Measurements from ENCODE around the gene PRRX1. TPM values are rescaled to one million over a fixed set of nuclear protein-coding genes. Genes with fewer than 3 reads are reported as not detected.

PRRX1 gene
- polyA plus RNA-seq (ENCODE audit: low read depth in 6 of 6), result not detected

GRCh38 chr1:170664093-170664827, at the start of gene PRRX1:
Gene PRRX1 (plus strand): TSS chr1:170664131. CDS start chr1:170664219, 88 bp downstream.
- Mint-ChIP-seq H3K27ac (peak within 1 kb of the TSS in 2 of 6 donors; percentile 22 to 50), H3K36me3 (peaks cover 0 to 15% of the 10 kb centered on the region in 2 donors), H3K9me3 (peaks cover 0 to 6% (median 2%) of the 10 kb centered on the region in 7 donors), H3K4me1 (peaks cover 4 to 47% (median 6%) of the 10 kb centered on the region in 3 donors), H3K27me3 (peaks cover 67 to 89% (median 76%) of the 10 kb centered on the region in 3 donors), H3K4me3 (peak within 1 kb of the TSS in 6 of 8 donors; percentile 5 to 68 (median 41))
- DNase-seq (peak; percentile 1), ATAC-seq (ENCODE audit: low read depth in 2 of 2) (no peak)

- ATAC-seq (ENCODE audit: low read depth in 2 of 2), result no peak
- Mint-ChIP-seq H3K4me1 (no peaks in the 10 kb centered on the region), H3K27ac (no peak overlapping the region), H3K27me3 (peaks cover 0 to 8% (median 0%) of the 10 kb centered on the region in 3 donors), H3K9me3 (peaks cover 1 to 8% (median 5%) of the 10 kb centered on the region in 7 donors), H3K36me3 (no peaks in the 10 kb centered on the region), H3K4me3 (no peak overlapping the region)
- no peak for DNase-seq
These were observed 46.2 kb upstream of the PRRX1 start for GRCh38 chr1:170617591-170618330.

- H3K27me3 Mint-ChIP-seq, result peaks cover 0 to 4% (median 0%) of the 10 kb centered on the region in 3 donors
These were observed 45.5 kb upstream of the PRRX1 start for GRCh38 chr1:170618421-170618820.

GRCh38 chr1:170619241-170620028, 44.5 kb upstream of the PRRX1 start:
- H3K4me1 Mint-ChIP-seq, result no peaks in the 10 kb centered on the region
- no peaks in the 10 kb centered on the region for H3K9me3 Mint-ChIP-seq
- no peak overlapping the region for H3K27ac Mint-ChIP-seq
- peaks cover 0 to 4% (median 0%) of the 10 kb centered on the region in 3 donors for H3K27me3 Mint-ChIP-seq
- no peak for ATAC-seq (ENCODE audit: low read depth in 2 of 2)
- no peaks in the 10 kb centered on the region for H3K36me3 Mint-ChIP-seq
- no peak overlapping the region for H3K4me3 Mint-ChIP-seq
- no peak for DNase-seq

More at GRCh38 chr1:170618421-170618820, 45.5 kb upstream of the PRRX1 start:
- Mint-ChIP-seq H3K27ac (no peak overlapping the region), H3K9me3 (peaks cover 0 to 3% (median 0%) of the 10 kb centered on the region in 7 donors), H3K4me1 (no peaks in the 10 kb centered on the region), H3K4me3 (no peak overlapping the region), H3K36me3 (no peaks in the 10 kb centered on the region)
- DNase-seq, result no peak
- no peak for ATAC-seq (ENCODE audit: low read depth in 2 of 2)

- Mint-ChIP-seq H3K27me3 (peaks cover 0 to 8% (median 0%) of the 10 kb centered on the region in 3 donors), H3K4me3 (no peak overlapping the region), H3K36me3 (no peaks in the 10 kb centered on the region), H3K4me1 (no peaks in the 10 kb centered on the region), H3K9me3 (no peaks in the 10 kb centered on the region), H3K27ac (no peak overlapping the region)
- ATAC-seq (ENCODE audit: low read depth in 2 of 2) (no peak), DNase-seq (no peak)
These were observed 43.8 kb upstream of the PRRX1 start for GRCh38 chr1:170620164-170620563.

GRCh38 chr1:170623171-170623570, 40.8 kb upstream of the PRRX1 start:
- Mint-ChIP-seq H3K27me3 (peaks cover 0 to 8% (median 0%) of the 10 kb centered on the region in 3 donors), H3K36me3 (no peaks in the 10 kb centered on the region), H3K4me1 (no peaks in the 10 kb centered on the region), H3K4me3 (no peak overlapping the region), H3K9me3 (peaks cover 0 to 2% (median 0%) of the 10 kb centered on the region in 7 donors), H3K27ac (no peak overlapping the region)
- ATAC-seq (ENCODE audit: low read depth in 2 of 2) (no peak), DNase-seq (no peak)

- H3K27ac Mint-ChIP-seq, result no peak overlapping the region
- DNase-seq (no peak), ATAC-seq (ENCODE audit: low read depth in 2 of 2) (no peak)
- H3K4me3 Mint-ChIP-seq, result no peak overlapping the region
- no peaks in the 10 kb centered on the region for H3K4me1 Mint-ChIP-seq
- H3K27me3 Mint-ChIP-seq, result peaks cover 0 to 7% (median 0%) of the 10 kb centered on the region in 3 donors
- peaks cover 0 to 5% (median 3%) of the 10 kb centered on the region in 7 donors for H3K9me3 Mint-ChIP-seq
- no peaks in the 10 kb centered on the region for H3K36me3 Mint-ChIP-seq
These were observed 39.8 kb upstream of the PRRX1 start for GRCh38 chr1:170624146-170624545.

- no peak overlapping the region for H3K27ac Mint-ChIP-seq
- H3K4me3 Mint-ChIP-seq, result no peak overlapping the region
- peaks cover 0 to 15% (median 0%) of the 10 kb centered on the region in 3 donors for H3K27me3 Mint-ChIP-seq
These were observed 33.0 kb upstream of the PRRX1 start for GRCh38 chr1:170630977-170631376.

GRCh38 chr1:170634293-170634692, 29.6 kb upstream of the PRRX1 start:
- peaks cover 0 to 3% of the 10 kb centered on the region in 2 donors for H3K36me3 Mint-ChIP-seq
- DNase-seq (no peak), ATAC-seq (ENCODE audit: low read depth in 2 of 2) (no peak)
- H3K27me3 Mint-ChIP-seq, result peaks cover 8 to 22% (median 8%) of the 10 kb centered on the region in 3 donors
- peaks cover 2 to 9% (median 4%) of the 10 kb centered on the region in 7 donors for H3K9me3 Mint-ChIP-seq
- no peak overlapping the region for H3K27ac Mint-ChIP-seq
- no peak overlapping the region for H3K4me3 Mint-ChIP-seq
- no peaks in the 10 kb centered on the region for H3K4me1 Mint-ChIP-seq

More at GRCh38 chr1:170630977-170631376, 33.0 kb upstream of the PRRX1 start:
- no peaks in the 10 kb centered on the region for H3K36me3 Mint-ChIP-seq
- H3K9me3 Mint-ChIP-seq, result peaks cover 0 to 7% (median 4%) of the 10 kb centered on the region in 7 donors
- DNase-seq (no peak), ATAC-seq (ENCODE audit: low read depth in 2 of 2) (no peak)
- no peaks in the 10 kb centered on the region for H3K4me1 Mint-ChIP-seq

- ATAC-seq (ENCODE audit: low read depth in 2 of 2) (no peak), DNase-seq (no peak)
- Mint-ChIP-seq H3K27me3 (peaks cover 8 to 20% (median 8%) of the 10 kb centered on the region in 3 donors), H3K9me3 (peaks cover 2 to 10% (median 6%) of the 10 kb centered on the region in 7 donors), H3K4me3 (no peak overlapping the region), H3K36me3 (peaks cover 0 to 3% of the 10 kb centered on the region in 2 donors), H3K4me1 (no peaks in the 10 kb centered on the region), H3K27ac (no peak overlapping the region)
These were observed 29.0 kb upstream of the PRRX1 start for GRCh38 chr1:170634824-170635410.

- no peak overlapping the region for H3K27ac Mint-ChIP-seq
- peaks cover 8 to 18% (median 14%) of the 10 kb centered on the region in 3 donors for H3K27me3 Mint-ChIP-seq
- no peaks in the 10 kb centered on the region for H3K4me1 Mint-ChIP-seq
- ATAC-seq (ENCODE audit: low read depth in 2 of 2), result no peak
- DNase-seq, result no peak
- peaks cover 2 to 10% (median 4%) of the 10 kb centered on the region in 7 donors for H3K9me3 Mint-ChIP-seq
- H3K36me3 Mint-ChIP-seq, result peaks cover 0 to 3% of the 10 kb centered on the region in 2 donors
- H3K4me3 Mint-ChIP-seq, result no peak overlapping the region
These were observed 23.4 kb upstream of the PRRX1 start for GRCh38 chr1:170640581-170640980.

- no peak for ATAC-seq (ENCODE audit: low read depth in 2 of 2)
- Mint-ChIP-seq H3K4me1 (peaks cover 0 to 13% (median 4%) of the 10 kb centered on the region in 3 donors), H3K36me3 (no peaks in the 10 kb centered on the region), H3K27me3 (peaks cover 66 to 70% (median 66%) of the 10 kb centered on the region in 3 donors), H3K4me3 (no peak overlapping the region), H3K9me3 (peaks cover 0 to 6% (median 3%) of the 10 kb centered on the region in 7 donors), H3K27ac (no peak overlapping the region)
- DNase-seq, result no peak
These were observed 6.6 kb upstream of the PRRX1 start for GRCh38 chr1:170657275-170657853.
